GM21576 (cell line): ENCODE results near the gene MAP1LC3C.
A peak's percentile ranks its signal among the peaks of the same experiment; 100 is the strongest.

Experiments
- ATAC-seq: cut with Tn5 transposase; IDR thresholded peaks from one replicate; pipeline ENCODE4 v1.9.1; 2021; ENCODE audit warnings: mild to moderate bottlenecking, moderate library complexity; ENCODE audit not compliant: unreplicated experiment

MAP1LC3C gene

GRCh38 chr1:241999026-241999425, at the start of gene MAP1LC3C:
MAP1LC3C (minus strand) TSS chr1:241999098; CDS start chr1:241999008, 90 bp downstream.
- no peak for ATAC-seq

DNA sequence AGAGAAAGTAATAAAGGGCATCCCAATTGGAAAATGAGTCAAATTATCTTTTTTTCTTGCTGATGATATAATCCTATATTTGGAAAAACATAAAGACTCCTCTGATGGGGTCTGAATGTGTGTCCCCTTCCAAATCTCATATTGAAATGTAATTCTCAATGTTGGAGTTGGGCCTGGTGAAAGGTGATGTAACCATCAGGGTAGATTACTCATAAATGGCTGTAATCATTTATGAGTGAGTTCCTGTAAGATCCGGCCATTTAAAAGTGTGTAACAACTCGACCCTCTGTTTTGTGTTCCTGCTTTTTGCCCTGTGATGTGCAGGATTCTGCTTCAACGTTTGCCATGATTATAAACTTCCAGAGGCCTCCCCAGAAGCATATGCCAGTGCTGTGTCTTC, 44.3 kb upstream of the MAP1LC3C start:
- ATAC-seq = no peak

- ATAC-seq = no peak
Observed at GRCh38 chr1:242034392-242034791, 35.5 kb upstream of the MAP1LC3C start.

- ATAC-seq = no peak
Observed at GRCh38 chr1:242033447-242033846, 34.5 kb upstream of the MAP1LC3C start.

DNA sequence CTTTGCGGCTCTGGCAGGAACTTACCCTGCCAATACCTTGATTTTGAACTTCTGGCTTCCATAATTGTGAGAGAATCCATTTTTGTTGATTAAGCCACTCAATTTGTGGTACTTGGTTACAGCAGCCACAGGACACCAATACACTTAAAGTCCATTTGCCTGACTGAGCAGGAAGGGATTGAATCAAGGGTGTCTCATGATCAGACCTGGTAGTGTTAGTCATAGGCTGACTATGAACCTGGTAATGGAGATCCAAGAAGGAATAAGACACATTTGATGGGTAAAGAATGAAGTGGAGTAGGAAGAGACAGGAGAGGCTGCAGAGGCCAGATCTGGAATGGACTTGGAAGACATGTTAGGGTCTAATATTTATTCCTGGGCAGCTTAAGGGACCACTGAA, 31.2 kb upstream of the MAP1LC3C start:
- ATAC-seq = no peak

DNA sequence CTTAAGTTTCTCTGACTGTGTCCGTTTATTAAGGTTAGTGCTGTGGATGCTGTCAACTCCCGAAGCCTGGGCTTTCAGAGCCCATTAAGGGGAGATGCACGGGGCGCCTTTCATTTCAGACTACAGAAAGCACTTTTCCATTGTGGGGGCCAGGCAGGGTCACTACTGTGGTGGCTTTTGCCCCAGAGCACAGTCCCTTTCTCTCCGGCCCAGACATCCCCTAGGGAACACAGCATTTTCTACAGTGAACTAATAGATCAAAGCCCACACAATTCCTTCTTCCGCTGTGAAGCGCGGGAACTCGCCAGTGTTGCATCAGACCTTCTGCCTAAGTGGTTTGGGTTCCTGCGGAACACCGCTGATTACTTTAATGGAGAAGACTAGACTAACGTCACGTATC, 26.8 kb upstream of the MAP1LC3C start:
- no peak for ATAC-seq

DNA sequence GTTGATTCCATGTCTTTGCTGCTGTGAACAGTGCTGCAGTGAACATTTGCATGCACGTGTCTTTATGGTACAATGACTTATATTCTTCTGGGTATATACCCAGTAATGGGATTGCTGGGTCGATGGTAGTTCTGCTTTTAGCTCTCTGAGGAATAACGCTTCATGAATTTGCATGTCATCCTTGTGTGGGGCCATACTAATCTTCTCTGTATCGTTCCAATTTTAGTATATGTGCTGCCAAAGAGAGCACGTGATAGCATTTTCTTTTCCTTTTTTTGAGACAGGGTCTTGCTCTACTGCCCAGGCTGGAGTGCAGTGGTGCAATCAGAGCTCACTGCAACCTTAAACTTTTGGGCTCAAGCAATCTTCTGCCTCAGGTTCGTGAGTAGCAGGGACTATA, 24.9 kb upstream of the MAP1LC3C start:
- peak; percentile 49 for ATAC-seq

GRCh38 chr1:242019018-242019417, 20.1 kb upstream of the MAP1LC3C start:
- ATAC-seq = no peak

- ATAC-seq = peak; percentile 84
Observed at GRCh38 chr1:242017580-242018233, 18.8 kb upstream of the MAP1LC3C start.

DNA sequence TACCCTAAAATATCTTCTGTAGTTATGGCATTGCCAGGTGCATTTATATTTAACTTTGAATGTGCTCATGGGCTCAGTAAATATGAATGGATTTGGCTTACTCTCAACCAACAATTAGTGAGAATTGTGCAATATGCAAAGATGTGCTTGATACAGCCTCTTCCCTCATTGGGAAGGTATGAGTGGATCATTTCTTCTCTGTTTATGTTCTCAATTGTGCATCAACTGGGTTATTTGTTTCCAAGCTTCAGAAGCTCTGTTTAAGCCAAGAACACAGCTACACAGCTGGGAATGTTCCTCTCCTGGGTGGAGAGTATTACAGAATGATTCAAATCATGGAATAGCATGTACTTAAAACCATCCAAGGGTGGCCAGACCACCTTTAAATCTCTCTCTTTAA, 17.6 kb upstream of the MAP1LC3C start:
- no peak for ATAC-seq

GRCh38 chr1:242011894-242012660, 13.2 kb upstream of the MAP1LC3C start:
- ATAC-seq = no peak

GRCh38 chr1:242008826-242009495, 10.1 kb upstream of the MAP1LC3C start:
- no peak for ATAC-seq

- ATAC-seq = no peak
Observed at GRCh38 chr1:242006976-242007375, 8.1 kb upstream of the MAP1LC3C start.

DNA sequence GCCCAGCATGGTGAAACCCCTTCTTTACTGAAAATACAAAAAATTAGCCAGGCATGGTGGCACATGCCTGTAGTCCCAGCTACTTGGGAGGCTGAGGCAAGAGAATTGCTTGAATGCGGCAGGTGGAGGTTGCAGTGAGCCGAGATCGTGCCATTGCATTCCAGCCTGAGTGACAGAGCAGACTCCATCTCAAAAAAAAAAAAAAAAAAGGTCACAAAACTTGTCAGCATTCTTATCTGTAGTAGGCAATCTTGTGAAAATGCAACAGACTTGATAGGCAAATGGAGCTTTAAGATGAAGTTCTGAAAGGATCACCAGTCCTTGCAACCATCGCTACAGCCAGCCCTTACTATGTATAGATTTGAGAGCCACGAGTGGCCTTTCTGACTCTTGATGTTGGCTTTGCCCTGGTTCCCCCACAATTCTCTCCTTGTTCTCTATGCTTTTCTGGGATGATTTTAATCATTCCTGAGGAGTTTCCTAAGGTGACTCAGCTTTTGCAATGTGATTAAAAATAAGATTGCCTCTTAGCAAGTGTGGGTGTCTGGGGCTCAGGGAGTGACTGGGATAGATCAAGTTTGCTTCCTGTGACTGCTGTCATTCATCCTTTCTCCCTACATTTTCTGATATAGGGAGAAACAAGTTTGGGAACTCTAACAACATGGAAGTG, 7.1 kb upstream of the MAP1LC3C start:
- no peak for ATAC-seq

DNA sequence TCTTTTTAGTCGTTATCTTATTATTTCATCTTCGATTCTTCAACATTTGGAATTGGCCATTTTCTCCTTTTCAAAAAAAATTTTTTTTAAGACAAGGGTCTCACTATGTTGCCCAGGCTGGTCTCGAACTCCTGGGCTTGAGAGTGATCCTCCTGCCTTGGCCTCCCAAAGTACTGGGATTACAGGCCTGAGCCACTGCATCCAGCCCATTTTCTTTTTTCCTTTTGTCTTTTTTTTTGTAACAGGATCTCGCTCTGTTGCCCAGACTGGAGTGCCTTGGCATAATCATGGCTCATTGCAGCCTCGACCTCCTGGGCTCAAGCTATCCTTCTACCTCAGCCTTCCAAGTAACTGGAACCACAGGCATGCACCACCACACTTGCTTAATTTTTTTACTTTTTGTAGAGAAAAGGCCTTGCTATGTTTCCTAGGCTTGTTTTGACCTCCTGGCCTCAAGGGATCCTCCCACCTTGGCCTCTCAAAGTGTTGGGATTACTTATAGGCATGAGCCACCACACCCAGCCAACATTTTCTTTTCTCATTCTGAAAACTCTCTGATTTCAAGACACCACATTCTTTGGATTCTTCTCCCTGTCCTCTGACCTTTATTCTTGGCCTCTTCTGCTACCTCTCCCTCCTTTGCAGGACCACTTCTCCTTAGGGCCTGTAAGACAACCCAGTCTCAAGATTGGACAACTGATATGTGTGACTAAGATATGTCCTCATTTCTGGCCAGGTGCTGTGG, 6.0 kb upstream of the MAP1LC3C start:
- no peak for ATAC-seq

GRCh38 chr1:242002510-242002909, 3.6 kb upstream of the MAP1LC3C start:
- ATAC-seq = no peak

GRCh38 chr1:242002072-242002471, 3.2 kb upstream of the MAP1LC3C start:
- ATAC-seq = no peak

DNA sequence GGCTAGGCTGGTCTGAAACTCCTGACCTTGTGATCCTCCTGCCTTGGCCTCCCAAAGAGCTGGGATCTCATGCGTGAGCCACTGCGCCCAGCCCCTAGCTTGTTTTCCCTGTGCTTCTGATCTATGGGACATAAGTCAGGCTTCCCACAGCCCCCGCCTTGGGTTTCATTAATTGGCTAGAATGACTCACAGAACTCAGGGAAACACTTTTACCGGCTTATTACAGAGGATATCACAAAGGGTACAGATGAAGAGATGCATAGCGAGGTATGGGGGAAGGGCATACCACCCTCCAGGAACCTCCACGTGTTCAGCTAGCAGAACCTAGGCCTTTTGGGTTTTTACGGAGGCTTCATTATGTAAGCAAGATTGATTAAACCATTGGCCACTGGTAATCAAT, 1.5 kb upstream of the MAP1LC3C start:
- no peak for ATAC-seq

DNA sequence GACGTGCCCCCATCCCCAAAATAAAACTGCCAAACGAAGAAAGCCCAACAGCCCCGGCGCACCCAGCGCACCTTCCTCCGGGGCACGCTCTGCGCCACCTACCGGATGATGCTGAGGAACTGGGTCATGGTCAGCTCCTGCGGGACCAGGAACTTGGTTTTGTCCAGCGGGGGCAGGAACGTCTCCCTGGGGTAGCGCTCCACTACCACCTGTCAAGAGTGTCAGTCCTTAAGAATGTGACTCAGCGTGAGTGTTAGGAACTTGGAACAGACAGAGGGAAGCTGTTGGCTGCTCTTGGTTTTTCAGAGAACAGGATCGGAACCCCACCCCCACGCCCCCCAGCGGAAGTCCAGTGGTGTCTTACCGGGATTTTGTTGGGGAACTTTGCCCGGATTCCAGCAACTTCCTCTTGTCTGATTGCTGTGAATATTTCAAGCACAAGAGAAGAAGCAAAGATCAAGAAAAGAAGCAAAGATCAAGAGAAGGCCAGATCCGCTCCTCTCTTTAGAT, 431 bp downstream of the MAP1LC3C start:
- peak; percentile 71 for ATAC-seq

DNA sequence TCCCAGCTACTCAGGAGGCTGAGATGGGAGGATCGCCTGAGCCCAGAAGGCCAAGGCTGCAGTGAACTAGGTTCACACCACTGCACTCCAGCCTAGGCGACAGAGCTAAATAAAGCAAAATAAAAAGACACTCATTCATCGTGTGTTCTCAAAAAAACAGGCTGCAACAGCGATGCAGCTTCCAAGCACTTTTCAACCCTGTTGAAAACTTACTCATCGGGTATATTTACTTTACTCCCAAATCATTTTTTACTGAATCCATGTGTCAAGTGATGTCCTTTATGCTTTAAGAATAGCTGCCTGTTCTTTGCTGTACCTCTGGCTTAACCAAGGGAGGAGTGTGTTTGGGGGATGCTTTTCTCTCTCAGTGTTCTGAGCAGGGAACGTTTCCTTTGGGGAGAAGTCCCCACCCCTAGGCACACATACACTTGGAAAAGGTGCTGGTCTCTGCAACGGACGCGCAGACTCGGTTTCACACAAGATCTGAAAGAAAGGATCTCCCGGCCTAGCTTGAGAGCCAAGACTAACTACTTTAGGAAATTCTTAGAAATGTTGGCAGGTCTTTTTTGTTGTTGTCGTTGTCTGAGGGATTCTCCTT, 1.4 kb downstream of the MAP1LC3C start:
- no peak for ATAC-seq
